ENCODE data around the gene TMEM208. TPM values are rescaled to one million over a fixed set of nuclear protein-coding genes. Genes with fewer than 3 reads are reported as not detected.

The TMEM208 gene
- total and polyA plus RNA-seq, 2 of the 8 experiments (the other 6 are each of a cell fraction or from before 2014, with no cell fraction given): 37.7 to 100.0 TPM

DNA sequence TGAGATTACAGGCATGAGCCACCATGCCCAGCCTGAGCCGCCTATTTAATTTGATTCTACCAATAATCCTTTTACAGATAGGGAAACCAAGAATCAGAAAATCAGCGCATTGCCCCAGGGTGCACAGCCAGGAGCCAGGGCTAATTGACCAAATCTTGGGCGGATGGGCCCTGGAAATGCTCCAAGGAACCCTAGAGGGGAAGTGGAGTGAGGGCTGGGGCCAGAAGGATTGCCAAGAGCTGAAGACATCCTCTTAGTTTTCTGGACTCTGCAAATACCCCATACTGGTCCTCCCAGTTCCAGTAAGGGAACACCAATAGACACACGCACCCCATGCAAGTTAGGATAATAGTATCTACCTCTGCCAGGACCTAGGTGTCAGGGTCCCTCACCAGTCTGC, 16.6 kb downstream of the TMEM208 start:
- Histone ChIP-seq H3K14ac (ENCODE audit: insufficient read length) (no peak overlapping the region), H3K79me2 (ENCODE audit: control insufficient read depth in 1 of 2, insufficient read depth in 2 of 2, low read length in 2 of 2) (peaks cover 0 to 21% of the 10 kb centered on the region in 2 experiments; a peak in 2 of 4 replicates), H3K18ac (ENCODE audit: extremely low read depth, low read length) (no peak overlapping the region), H4K5ac (ENCODE audit: insufficient read length, low read depth, low read length) (no peak overlapping the region), H3K56ac (replicated peaks; ENCODE audit: insufficient read length, low read depth, low read length) (no peak overlapping the region), H2AFZ (ENCODE audit: low read length) (no peak overlapping the region), H4K20me1 (replicated peaks in 1 of 2; ENCODE audit: control insufficient read depth in 1 of 2, insufficient read depth in 2 of 2, low read length in 2 of 2) (peaks cover 0 to 1% of the 10 kb centered on the region in 2 experiments), H3K23me2 (ENCODE audit: low read depth, low read length) (peaks cover 3% of the 10 kb centered on the region; the same call in 1 of the 2 replicates), H2BK120ac (replicated peaks; ENCODE audit: low read depth, low read length) (no peak overlapping the region), H3K79me1 (ENCODE audit: low read depth, low read length) (peaks cover 18% of the 10 kb centered on the region), H3K4me2 (ENCODE audit: insufficient read depth in 1 of 2, low read depth in 2 of 2, low read length in 2 of 2) (no peak overlapping the region), H3K27ac (ENCODE audit: low read depth, low read length) (no peak overlapping the region), H2BK12ac (ENCODE audit: low read depth, low read length) (no peak overlapping the region), H2BK5ac (ENCODE audit: low read depth, low read length) (no peak overlapping the region), H3K4ac (replicated peaks; ENCODE audit: insufficient read length, low read depth, low read length) (no peak overlapping the region), H4K91ac (replicated peaks; ENCODE audit: insufficient read length, low read length) (no peak overlapping the region), H2AK5ac (ENCODE audit: low read depth, low read length) (no peak overlapping the region), H3K27me3 (replicated peaks in 1 of 4; ENCODE audit: control insufficient read depth in 3 of 4, extremely low read depth in 1 of 4, insufficient read depth in 3 of 4, low read length in 3 of 4) (peaks cover 0 to 5% (median 3%) of the 10 kb centered on the region in 4 experiments; a peak in 3 of 7 replicates), H2BK15ac (ENCODE audit: low read length) (no peak overlapping the region), H4K8ac (ENCODE audit: extremely low read depth, insufficient read depth, low read length) (no peak overlapping the region), H2BK20ac (ENCODE audit: low read length) (no peak overlapping the region), H3K4me1 (replicated peaks in 1 of 4; ENCODE audit: control insufficient read depth in 3 of 4, insufficient read depth in 4 of 4, low read length in 3 of 4) (peaks cover 16 to 29% (median 17%) of the 10 kb centered on the region in 4 experiments), H3K36me3 (ENCODE audit: control insufficient read depth in 2 of 4, insufficient read depth in 4 of 4, low read length in 3 of 4) (peaks cover 0 to 2% (median 0%) of the 10 kb centered on the region in 4 experiments; a peak in 2 of 8 replicates), H3K4me3 (ENCODE audit: extremely low read depth in 1 of 4, insufficient read depth in 2 of 4, low read depth in 3 of 4, low read length in 4 of 4) (no peak overlapping the region), H3K9ac (replicated peaks in 1 of 4; ENCODE audit: extremely low read depth in 1 of 4, low read depth in 3 of 4, low read length in 3 of 4) (no peak overlapping the region), H3K9me3 (ENCODE audit: insufficient read depth in 2 of 2, low read depth in 1 of 2, low read length in 1 of 2) (no peaks in the 10 kb centered on the region), H3K23ac (ENCODE audit: insufficient read length) (no peak overlapping the region)
- DNase-seq (ENCODE audit: low read depth in 1 of 2, low spot score in 2 of 2): no peak
- TF ChIP-seq FOSL1 (IDR thresholded peaks at IDR 0.05; ENCODE audit: insufficient read depth, low read depth, low read length): no peak
- TF ChIP-seq, protein P1, sequence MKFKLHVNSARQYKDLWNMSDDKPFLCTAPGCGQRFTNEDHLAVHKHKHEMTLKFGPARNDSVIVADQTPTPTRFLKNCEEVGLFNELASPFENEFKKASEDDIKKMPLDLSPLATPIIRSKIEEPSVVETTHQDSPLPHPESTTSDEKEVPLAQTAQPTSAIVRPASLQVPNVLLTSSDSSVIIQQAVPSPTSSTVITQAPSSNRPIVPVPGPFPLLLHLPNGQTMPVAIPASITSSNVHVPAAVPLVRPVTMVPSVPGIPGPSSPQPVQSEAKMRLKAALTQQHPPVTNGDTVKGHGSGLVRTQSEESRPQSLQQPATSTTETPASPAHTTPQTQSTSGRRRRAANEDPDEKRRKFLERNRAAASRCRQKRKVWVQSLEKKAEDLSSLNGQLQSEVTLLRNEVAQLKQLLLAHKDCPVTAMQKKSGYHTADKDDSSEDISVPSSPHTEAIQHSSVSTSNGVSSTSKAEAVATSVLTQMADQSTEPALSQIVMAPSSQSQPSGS (IDR thresholded peaks at IDR 0.05; ENCODE audit: low read length): no peak
- TF ChIP-seq KDM1A (IDR thresholded peaks at IDR 0.05; ENCODE audit: borderline replicate concordance, low read length): no peak
- no peak for TF ChIP-seq GABPA (IDR thresholded peaks at IDR 0.05; ENCODE audit: borderline replicate concordance, insufficient read depth, low read length)
- TF ChIP-seq RFX5 (IDR thresholded peaks at IDR 0.05; ENCODE audit: borderline replicate concordance, low read depth, low read length): no peak
- no peak for TF ChIP-seq RNF2 (IDR thresholded peaks at IDR 0.05; ENCODE audit: borderline replicate concordance, low read depth, low read length, missing control alignments, poor library complexity, severe bottlenecking)
- no peak for TF ChIP-seq GTF2F1 (IDR thresholded peaks at IDR 0.05; ENCODE audit: borderline replicate concordance, low read depth, low read length)
- TF ChIP-seq NANOG (IDR thresholded peaks at IDR 0.05; ENCODE audit: insufficient read depth, low read depth, low read length, poor library complexity, severe bottlenecking): no peak
- no peak for TF ChIP-seq NRF1 (IDR thresholded peaks at IDR 0.05; ENCODE audit: low read depth, low read length)
- ChIA-PET POLR2A (ENCODE audit: partially characterized antibody) (interaction anchor here (2.2 to 6.8 kb wide), 2 partner anchors 9 to 16 kb away, joined by 11 to 111 read pairs; partner anchors contain the start of gene TMEM208), CTCF (ENCODE audit: partially characterized antibody) (interaction anchor here (0.6 to 1.9 kb wide), 7 partner anchors 16 to 156 kb away, joined by 3 to 9 read pairs (median 4); no protein-coding TSS in a partner anchor)
- no peak for FAIRE-seq
- WGBS, 2 experiments (ENCODE audit: extremely low coverage in 1 of 2, insufficient coverage in 1 of 2, insufficient read length in 1 of 2, insufficient replicate concordance in 2 of 2, low coverage in 1 of 2, low lambda C conversion rate in 2 of 2, missing lambda C conversion rate in 1 of 2): 89% methylated on average over 4 of the region's 4 CpGs; no CpG with 5 or more reads in 1 of the 2 experiments
